ENCODE results near the gene DOCK11.

The DOCK11 gene

DNA sequence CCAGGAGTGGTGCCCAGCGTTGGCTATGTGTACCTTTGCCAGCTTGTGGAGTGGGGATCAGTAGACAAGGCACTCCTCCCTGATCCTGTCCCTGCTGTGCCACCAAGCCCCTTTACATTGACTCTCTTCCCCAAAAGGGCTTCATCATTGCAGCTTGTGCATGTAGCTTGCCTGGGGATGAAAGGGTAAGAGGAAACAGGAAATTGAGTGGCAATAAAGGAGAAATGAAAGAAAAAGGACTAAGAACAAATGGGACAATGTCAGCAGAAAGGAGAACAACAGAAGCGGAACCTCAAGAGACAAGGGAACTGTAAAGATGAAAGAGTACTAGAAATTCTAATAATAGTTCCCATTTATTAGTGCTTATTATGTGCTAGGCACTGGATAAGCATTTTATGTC lies 223.1 kb downstream of the DOCK11 start:
- no peak overlapping the region for H3K27ac ChIP-seq (ENCODE audit: low read length)
- H3K4me3 ChIP-seq (ENCODE audit: low read depth in 1 of 2, low read length in 2 of 2), result no peak overlapping the region
- H3K9me3 ChIP-seq (ENCODE audit: insufficient read depth, low read length, severe bottlenecking), result no peaks in the 10 kb centered on the region
- no peak overlapping the region for H3K9ac ChIP-seq (ENCODE audit: low read depth, low read length)
- H3K36me3 ChIP-seq (ENCODE audit: insufficient read depth, low read length), result no peaks in the 10 kb centered on the region
- no peaks in the 10 kb centered on the region for H3K79me2 ChIP-seq (ENCODE audit: insufficient read depth, low read length)
- no peak overlapping the region for H3K4me2 ChIP-seq (ENCODE audit: insufficient read depth, low read length)
- no peak for ATAC-seq (ENCODE audit: insufficient read depth, low read depth)
- no peaks in the 10 kb centered on the region for H4K20me1 ChIP-seq (ENCODE audit: insufficient read depth, low read length)
- no peak for DNase-seq
- no peaks in the 10 kb centered on the region for H3K4me1 ChIP-seq (ENCODE audit: insufficient read depth, low read length)
- H2AFZ ChIP-seq (ENCODE audit: low read depth, low read length), result no peak overlapping the region
- H3K27me3 ChIP-seq (ENCODE audit: insufficient read depth, low read length, poor library complexity), result no peaks in the 10 kb centered on the region
- no peak for TF ChIP-seq EZH2 (IDR thresholded peaks at IDR 0.05; ENCODE audit: borderline replicate concordance, low read depth, low read length, severe bottlenecking)
- TF ChIP-seq, protein P1, sequence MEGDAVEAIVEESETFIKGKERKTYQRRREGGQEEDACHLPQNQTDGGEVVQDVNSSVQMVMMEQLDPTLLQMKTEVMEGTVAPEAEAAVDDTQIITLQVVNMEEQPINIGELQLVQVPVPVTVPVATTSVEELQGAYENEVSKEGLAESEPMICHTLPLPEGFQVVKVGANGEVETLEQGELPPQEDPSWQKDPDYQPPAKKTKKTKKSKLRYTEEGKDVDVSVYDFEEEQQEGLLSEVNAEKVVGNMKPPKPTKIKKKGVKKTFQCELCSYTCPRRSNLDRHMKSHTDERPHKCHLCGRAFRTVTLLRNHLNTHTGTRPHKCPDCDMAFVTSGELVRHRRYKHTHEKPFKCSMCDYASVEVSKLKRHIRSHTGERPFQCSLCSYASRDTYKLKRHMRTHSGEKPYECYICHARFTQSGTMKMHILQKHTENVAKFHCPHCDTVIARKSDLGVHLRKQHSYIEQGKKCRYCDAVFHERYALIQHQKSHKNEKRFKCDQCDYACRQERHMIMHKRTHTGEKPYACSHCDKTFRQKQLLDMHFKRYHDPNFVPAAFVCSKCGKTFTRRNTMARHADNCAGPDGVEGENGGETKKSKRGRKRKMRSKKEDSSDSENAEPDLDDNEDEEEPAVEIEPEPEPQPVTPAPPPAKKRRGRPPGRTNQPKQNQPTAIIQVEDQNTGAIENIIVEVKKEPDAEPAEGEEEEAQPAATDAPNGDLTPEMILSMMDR (IDR thresholded peaks at IDR 0.05; ENCODE audit: borderline replicate concordance, extremely low read depth, low read length, poor library complexity, severe bottlenecking), result no peak

DNA sequence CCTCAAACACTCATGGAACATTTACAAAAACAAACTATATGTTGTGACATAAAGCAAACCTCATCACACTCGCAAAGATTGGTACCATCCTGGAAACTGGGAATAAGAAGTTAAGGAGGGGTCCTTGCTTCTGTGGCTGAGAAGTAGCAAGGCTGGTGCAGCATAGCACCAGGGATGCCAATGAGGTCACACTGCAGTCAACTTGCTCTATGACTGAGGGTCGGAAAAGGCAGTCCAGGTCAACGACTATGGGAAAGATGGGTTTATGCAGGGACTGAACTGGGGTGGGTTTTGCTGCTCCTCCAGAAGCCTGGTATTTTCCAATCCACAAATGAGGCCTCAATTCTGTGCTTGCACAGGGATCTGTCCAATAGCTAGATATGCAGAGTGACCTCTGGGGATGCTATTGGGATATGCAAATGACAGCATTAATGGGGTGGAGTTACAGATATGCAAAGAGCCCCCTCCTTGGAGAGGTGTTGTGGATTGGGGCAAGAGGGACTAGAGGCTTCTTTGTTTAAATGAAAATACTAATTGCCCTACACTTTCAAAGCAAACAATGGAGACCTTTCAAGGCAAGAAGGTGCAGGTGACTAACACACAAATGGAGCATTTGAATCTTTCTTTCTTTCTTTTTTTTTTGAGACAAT lies 224.6 kb downstream of the DOCK11 start:
- Histone ChIP-seq H3K79me2 (ENCODE audit: insufficient read depth, low read length) (no peaks in the 10 kb centered on the region), H3K4me2 (ENCODE audit: insufficient read depth, low read length) (no peak overlapping the region)
- no peak for DNase-seq

DNA sequence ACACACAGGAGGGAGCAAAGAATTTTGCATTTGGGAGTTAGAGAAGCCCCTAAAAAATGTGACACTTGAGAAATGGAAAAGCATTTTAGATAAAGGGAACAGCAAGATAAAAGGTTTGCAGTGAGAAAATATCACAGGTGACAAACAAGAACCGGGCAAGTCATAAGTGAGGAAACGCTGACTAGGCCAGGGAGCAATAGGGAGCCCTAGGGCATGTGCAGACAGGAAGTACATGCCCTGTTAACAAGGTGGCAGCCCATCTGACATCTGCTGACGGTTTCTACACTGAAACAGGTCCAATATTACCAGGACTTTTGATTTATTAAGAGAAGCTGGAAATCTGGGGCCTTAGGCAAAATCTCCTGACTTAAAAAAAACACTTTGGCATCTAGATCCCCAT lies 227.8 kb downstream of the DOCK11 start:
- Histone ChIP-seq H2AFZ (ENCODE audit: low read depth, low read length) (no peak overlapping the region), H3K4me2 (ENCODE audit: insufficient read depth, low read length) (no peak overlapping the region), H3K27ac (ENCODE audit: low read length) (no peak overlapping the region), H3K9me3 (ENCODE audit: insufficient read depth, low read length, severe bottlenecking) (no peaks in the 10 kb centered on the region), H3K4me1 (ENCODE audit: insufficient read depth, low read length) (no peaks in the 10 kb centered on the region), H3K9ac (ENCODE audit: low read depth, low read length) (no peak overlapping the region), H3K36me3 (ENCODE audit: insufficient read depth, low read length) (no peaks in the 10 kb centered on the region), H3K4me3 (ENCODE audit: low read depth in 1 of 2, low read length in 2 of 2) (no peak overlapping the region), H3K27me3 (ENCODE audit: insufficient read depth, low read length, poor library complexity) (no peaks in the 10 kb centered on the region), H4K20me1 (ENCODE audit: insufficient read depth, low read length) (no peaks in the 10 kb centered on the region), H3K79me2 (ENCODE audit: insufficient read depth, low read length) (no peaks in the 10 kb centered on the region)
- DNase-seq (no peak), ATAC-seq (ENCODE audit: insufficient read depth, low read depth) (no peak)
- TF ChIP-seq, protein P1 (IDR thresholded peaks at IDR 0.05; ENCODE audit: borderline replicate concordance, extremely low read depth, low read length, poor library complexity, severe bottlenecking), result no peak
- no peak for TF ChIP-seq EZH2 (IDR thresholded peaks at IDR 0.05; ENCODE audit: borderline replicate concordance, low read depth, low read length, severe bottlenecking)

More for the DNA sequence above, 224.6 kb downstream of the DOCK11 start:
- Histone ChIP-seq H3K27ac (ENCODE audit: low read length) (no peak overlapping the region), H3K9me3 (ENCODE audit: insufficient read depth, low read length, severe bottlenecking) (no peaks in the 10 kb centered on the region), H4K20me1 (ENCODE audit: insufficient read depth, low read length) (no peaks in the 10 kb centered on the region), H3K4me1 (ENCODE audit: insufficient read depth, low read length) (no peaks in the 10 kb centered on the region), H3K4me3 (ENCODE audit: low read depth in 1 of 2, low read length in 2 of 2) (no peak overlapping the region), H2AFZ (ENCODE audit: low read depth, low read length) (no peak overlapping the region), H3K9ac (ENCODE audit: low read depth, low read length) (no peak overlapping the region), H3K36me3 (ENCODE audit: insufficient read depth, low read length) (no peaks in the 10 kb centered on the region), H3K27me3 (ENCODE audit: insufficient read depth, low read length, poor library complexity) (no peaks in the 10 kb centered on the region)
- ATAC-seq (ENCODE audit: insufficient read depth, low read depth), result no peak
- TF ChIP-seq EZH2 (IDR thresholded peaks at IDR 0.05; ENCODE audit: borderline replicate concordance, low read depth, low read length, severe bottlenecking), result no peak
- TF ChIP-seq, protein P1 (IDR thresholded peaks at IDR 0.05; ENCODE audit: borderline replicate concordance, extremely low read depth, low read length, poor library complexity, severe bottlenecking), result no peak

Measured in DND-41 (cell line).